ENCODE results near the gene CLMP. TPM values are rescaled to one million over a fixed set of nuclear protein-coding genes. Genes with fewer than 3 reads are reported as not detected.

CLMP gene
- polyA plus RNA-seq, 1 donor from 2014 or later: not detected

- H3K4me3 ChIP-seq (ENCODE audit: low read length): no peak overlapping the region
- no peaks in the 10 kb centered on the region for H3K79me2 ChIP-seq (replicated peaks; ENCODE audit: insufficient read depth, low read length)
- no peaks in the 10 kb centered on the region for H3K9me3 ChIP-seq (ENCODE audit: low read length)
These were observed 18.3 kb downstream of the CLMP start for GRCh38 chr11:123176785-123177184.

More at GRCh38 chr11:123176785-123177184, 18.3 kb downstream of the CLMP start:
- Histone ChIP-seq H3K9ac (ENCODE audit: low read length) (no peak overlapping the region), H2AFZ (ENCODE audit: low read depth, low read length) (no peak overlapping the region), H4K20me1 (ENCODE audit: insufficient read depth) (no peaks in the 10 kb centered on the region), H3K4me2 (ENCODE audit: low read length) (no peak overlapping the region), H3K36me3 (ENCODE audit: insufficient read depth, low read length) (no peaks in the 10 kb centered on the region), H3K9me2 (ENCODE audit: insufficient read depth, low read length) (no peaks in the 10 kb centered on the region), H3K27ac (ENCODE audit: low read length) (no peak overlapping the region), H3F3A (ENCODE audit: insufficient read depth, low read length, poor library complexity, severe bottlenecking) (no peaks in the 10 kb centered on the region), H3K27me3 (ENCODE audit: insufficient read depth, low read depth, low read length) (no peaks in the 10 kb centered on the region)
- no peak for TF ChIP-seq SMC3 (conservative IDR thresholded peaks at IDR 0.05; ENCODE audit: poor library complexity)
- TF ChIP-seq MXI1 (conservative IDR thresholded peaks at IDR 0.05; ENCODE audit: poor library complexity, severe bottlenecking): no peak
- TF ChIP-seq EZH2 (IDR thresholded peaks at IDR 0.05; ENCODE audit: borderline replicate concordance, insufficient read depth, low read length, poor library complexity, severe bottlenecking): no peak
- no peak for TF ChIP-seq POLR2AphosphoS5 (IDR thresholded peaks at IDR 0.05)
- TF ChIP-seq RAD21 (conservative IDR thresholded peaks at IDR 0.05): no peak
- no peak for TF ChIP-seq REST (IDR thresholded peaks at IDR 0.05; ENCODE audit: borderline replicate concordance)
- TF ChIP-seq TAF1 (IDR thresholded peaks at IDR 0.05; ENCODE audit: low read depth): no peak
- no peak for TF ChIP-seq CTCF (IDR thresholded peaks at IDR 0.05; ENCODE audit: poor library complexity, severe bottlenecking)
- TF ChIP-seq EP300 (conservative IDR thresholded peaks at IDR 0.05; ENCODE audit: poor library complexity, severe bottlenecking): no peak
